GM12878 (cell line): Measurements from ENCODE around the gene NSDHL. TPM values are rescaled to one million over a fixed set of nuclear protein-coding genes. Genes with fewer than 3 reads are reported as not detected.

Experiments used
- ATAC-seq: fragments of 200-7000 bp; cut with Tn5 transposase; 3 replicates; pipeline ENCODE4 v1.9.1; 2020; ENCODE audit warnings: mild to moderate bottlenecking, moderate library complexity
- BruUV-seq: library from RNA; stranded (reverse); fragments of 400-500 nt; replicated peaks from 2 replicates; lab custom pipeline; 2021; lab: Mats Ljungman, UMichigan
- CTCF ChIA-PET: fragments of 300-600 bp; sonication (Branson Sonifier 250); formaldehyde crosslinking; extraction: SDS; loops from one replicate; lab custom pipeline; 2021; ENCODE audit warnings: inconsistent platforms; lab: Yijun Ruan, JAX
- POLR2A ChIA-PET: fragments of 350-600 bp; formaldehyde crosslinking; extraction: SDS; loops from one replicate; lab custom pipeline; 2021; ENCODE audit warnings: inconsistent platforms; lab: Charles Lee
- RAD21 ChIA-PET: fragments of 300-600 bp; sonication (Branson Sonifier 250); formaldehyde crosslinking; loops from one replicate; lab custom pipeline; 2023; ENCODE audit warnings: antibody characterized with exemption; ENCODE audit not compliant: unreplicated experiment; lab: Charles Lee
- SMC1A ChIA-PET: fragments of 300-600 bp; sonication (Branson Sonifier 250); formaldehyde crosslinking; loops from one replicate; lab custom pipeline; 2023; ENCODE audit not compliant: unreplicated experiment, uncharacterized antibody; lab: Charles Lee
- DNase-seq: peaks from one replicate; pipeline ENCODE4 v3.0.0-alpha.2; 2011; ENCODE audit warnings: low read depth, low spot score
- FAIRE-seq: peaks from 3 replicates; lab custom pipeline; 2011; peaks lifted over from hg19 to GRCh38; lab: Jason Lieb, UNC
- H2AFZ ChIP-seq: 2 replicates; pipeline ENCODE4 v1.6.0; 2011; ENCODE audit warnings: low read depth, low read length, control low read depth; ENCODE audit not compliant: control insufficient read depth
- H3K27ac ChIP-seq: 2 replicates; pipeline ENCODE4 v1.5.1; 2011; ENCODE audit warnings: control low read depth; ENCODE audit not compliant: control insufficient read depth, insufficient read depth
- H3K27me3 ChIP-seq, 2 experiments: replicated peaks in 1 of 2; 2 replicates each; pipeline versions ENCODE4 v1.6.0 to v1.6.1; 2011; ENCODE audit warnings: low read length in 1 of 2; ENCODE audit not compliant: control insufficient read depth in 2 of 2, insufficient read depth in 2 of 2
- H3K36me3 ChIP-seq, 2 experiments: 2 replicates each; pipeline ENCODE4 v1.5.1; 2011; ENCODE audit warnings: low read length in 1 of 2; ENCODE audit not compliant: control insufficient read depth in 2 of 2, insufficient read depth in 2 of 2
- H3K4me1 ChIP-seq: 2 replicates; pipeline ENCODE4 v1.6.1; 2011; ENCODE audit warnings: mild to moderate bottlenecking, low read length, moderate library complexity, mixed read lengths; ENCODE audit not compliant: control insufficient read depth, insufficient read depth
- H3K4me2 ChIP-seq: 2 replicates; pipeline ENCODE4 v1.6.0; 2011; ENCODE audit warnings: control low read depth; ENCODE audit not compliant: control insufficient read depth, insufficient read depth
- H3K4me3 ChIP-seq: fragments of 200-600 bp; sonication (generic); 2 replicates; pipeline ENCODE4 v1.5.1; 2016
- H3K79me2 ChIP-seq: 2 replicates; pipeline ENCODE4 v1.6.0; 2011; ENCODE audit warnings: low read length; ENCODE audit not compliant: control insufficient read depth, insufficient read depth
- H3K9ac ChIP-seq: 2 replicates; pipeline ENCODE4 v1.8.0; 2011; ENCODE audit warnings: low read length, control low read depth, mixed read lengths; ENCODE audit not compliant: control insufficient read depth, insufficient read depth
- H3K9me3 ChIP-seq: replicated peaks from 3 replicates; pipeline ENCODE4 v1.5.1; 2011; ENCODE audit warnings: mild to moderate bottlenecking, low read length; ENCODE audit not compliant: control insufficient read depth, insufficient read depth
- H4K20me1 ChIP-seq: 2 replicates; pipeline ENCODE4 v1.6.0; 2011; ENCODE audit not compliant: control insufficient read depth, insufficient read depth
- BCL11A ChIP-seq: IDR thresholded peaks from 2 replicates; pipeline ENCODE4 v1.6.1; 2011; ENCODE audit warnings: low read depth, low read length
- BRCA1 ChIP-seq: IDR thresholded peaks from 2 replicates; pipeline ENCODE4 v1.6.1; 2011; ENCODE audit warnings: low read depth, low read length, improper control_type of control experiment
- CREB1 ChIP-seq: IDR thresholded peaks from 2 replicates; pipeline ENCODE4 v1.6.1; 2012; ENCODE audit warnings: low read depth, mild to moderate bottlenecking, inconsistent platforms
- EP300 ChIP-seq, 2 experiments: fragments of 150-350 bp in 1 of 2; IDR thresholded peaks; 2 replicates each; pipeline ENCODE4 v1.6.1; 2011 to 2012; ENCODE audit warnings: low read depth in 2 of 2, low read length in 2 of 2, borderline replicate concordance in 1 of 2, improper control_type of control experiment in 1 of 2, inconsistent platforms in 1 of 2; ENCODE audit not compliant: control insufficient read depth in 1 of 2
- IRF4 ChIP-seq: IDR thresholded peaks from 2 replicates; pipeline ENCODE4 v1.6.1; 2011; ENCODE audit warnings: low read depth, low read length
- KAT2A ChIP-seq: conservative IDR thresholded peaks from 2 replicates; pipeline ENCODE4 v1.6.1; 2011; ENCODE audit warnings: low read depth, low read length; ENCODE audit not compliant: control insufficient read depth
- NR2F1 ChIP-seq: fragments of 450-650 bp; conservative IDR thresholded peaks from 2 replicates; pipeline ENCODE4 v1.6.1; 2017; ENCODE audit warnings: mild to moderate bottlenecking
- RUNX3 ChIP-seq: IDR thresholded peaks from 2 replicates; pipeline ENCODE4 v1.6.1; 2012; ENCODE audit warnings: low read length, inconsistent platforms
- SREBF2 ChIP-seq: IDR thresholded peaks from 2 replicates; pipeline ENCODE4 v1.6.1; 2012; ENCODE audit warnings: mild to moderate bottlenecking, low read length
- SUPT20H ChIP-seq: IDR thresholded peaks from 2 replicates; pipeline ENCODE4 v1.6.1; 2011; ENCODE audit warnings: low read depth, mild to moderate bottlenecking, low read length, moderate library complexity, borderline replicate concordance; ENCODE audit not compliant: control insufficient read depth
- TCF7 ChIP-seq: IDR thresholded peaks from 2 replicates; pipeline ENCODE4 v1.6.1; 2014; ENCODE audit warnings: antibody characterized with exemption, borderline replicate concordance
- WGBS: methylation state at CpG from one replicate; pipeline ENCODE4 v1.1.6; 2016; ENCODE audit warnings: low lambda C conversion rate; ENCODE audit not compliant: insufficient replicate concordance, insufficient coverage; ENCODE audit errors: missing lambda C conversion rate; 5-methylcytosine and 5-hydroxymethylcytosine counted together
- in situ Hi-C: fragments of 300-500 bp; cut with MboI; formaldehyde crosslinking; loops from 9 replicates; pipeline ENCODE4 v1.14.3; 2018; ENCODE audit warnings: mixed read lengths
- intact Hi-C: fragments of 100-400 bp; cut with micrococcal nuclease; formaldehyde crosslinking; loops from one replicate; pipeline ENCODE4 v1.14.2; 2022; ENCODE audit not compliant: unreplicated experiment
- polyA plus RNA-seq, 11 experiments: library from polyadenylated mRNA; depleted of rRNA in 4 of 11; unstranded in 6 of 11; stranded (reverse) in 5 of 11; fragments of >200 nt; fragmentation: Nextera tagmentation in 4 of 11; fragmentation: Illumina TruSeq in 1 of 11; extraction: Ambion mirVana in 4 of 11; extraction: Trizol in 1 of 11; gene quantifications; 1 replicate in 1 of 11; 2 replicates in 10 of 11; pipeline versions ENCODE4 v1.2.1 to v1.2.3, GENCODE V29; 2011 to 2016; ENCODE audit warnings: inconsistent platforms in 2 of 11, missing spikeins in 2 of 11, low read depth in 1 of 11
- total RNA-seq, 4 experiments: library from RNA; depleted of rRNA in 3 of 4; stranded (reverse); fragments of >200 nt in 3 of 4; fragmentation: Illumina TruSeq in 1 of 4; extraction: Trizol in 1 of 4; gene quantifications; 2 replicates each; pipeline versions ENCODE4 v1.2.1 to v1.2.3, GENCODE V29; 2013 to 2021
- TF ChIP-seq, protein P1 (sequence below): fragments of 450-650 bp; IDR thresholded peaks from 2 replicates; pipeline ENCODE4 v1.6.1; 2016; ENCODE audit warnings: mild to moderate bottlenecking
- TF ChIP-seq, protein P2 (sequence below): fragments of 450-650 bp; IDR thresholded peaks from 2 replicates; pipeline ENCODE4 v1.6.1; 2017; ENCODE audit warnings: mild to moderate bottlenecking, moderate library complexity
- TF ChIP-seq, protein P3 (sequence below): fragments of 150-350 bp; IDR thresholded peaks from 2 replicates; pipeline ENCODE4 v1.6.1; 2016; ENCODE audit warnings: low read depth, low read length

The NSDHL gene
- total and polyA plus RNA-seq, 10 of the 15 experiments (the other 5 are each of a cell fraction or from before 2014, with no cell fraction given), result 16.9 to 37.1 (median 26.9) TPM

DNA sequence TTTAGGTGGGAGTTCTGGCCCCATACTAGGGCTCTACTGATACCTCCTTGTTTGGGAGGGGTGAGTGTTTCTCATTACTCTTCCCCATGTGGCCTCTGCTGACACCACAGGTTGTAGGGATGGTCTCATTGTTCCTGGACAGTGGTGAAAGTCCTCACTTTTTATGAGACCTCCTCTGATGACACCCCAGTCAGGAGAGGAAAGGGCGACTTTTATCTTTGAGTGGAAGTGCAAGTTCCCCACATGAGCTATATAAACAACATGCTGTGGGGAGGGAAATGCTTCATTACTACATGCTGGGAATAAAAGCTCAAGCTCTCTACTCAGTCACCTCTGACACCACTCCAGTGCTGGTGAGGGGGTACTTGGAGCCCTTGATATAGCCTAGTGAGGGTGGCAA lies 31.9 kb upstream of the NSDHL start:
- SMC1A ChIA-PET, result interaction anchor here (1.2 kb wide), 1 partner anchor 19 kb away, joined by 3 read pairs; no protein-coding TSS in a partner anchor

More for the DNA sequence above, 31.9 kb upstream of the NSDHL start:
- FAIRE-seq (no peak), DNase-seq (no peak)
- no TSS peak for BruUV-seq
- H3K27me3 ChIP-seq, result no peaks in the 10 kb centered on the region
- no peak overlapping the region for H3K4me2 ChIP-seq
- WGBS, result 33% methylated on average over 1 of the region's 1 CpG
- no peak overlapping the region for H2AFZ ChIP-seq
- no peak overlapping the region for H3K4me3 ChIP-seq
- no peaks in the 10 kb centered on the region for H3K79me2 ChIP-seq
- H3K36me3 ChIP-seq, result no peaks in the 10 kb centered on the region
- no peaks in the 10 kb centered on the region for H3K4me1 ChIP-seq
- POLR2A ChIA-PET, result no interaction called here
- no peak for TF ChIP-seq BRCA1
- no peak for TF ChIP-seq SREBF2
- TF ChIP-seq, protein P1, sequence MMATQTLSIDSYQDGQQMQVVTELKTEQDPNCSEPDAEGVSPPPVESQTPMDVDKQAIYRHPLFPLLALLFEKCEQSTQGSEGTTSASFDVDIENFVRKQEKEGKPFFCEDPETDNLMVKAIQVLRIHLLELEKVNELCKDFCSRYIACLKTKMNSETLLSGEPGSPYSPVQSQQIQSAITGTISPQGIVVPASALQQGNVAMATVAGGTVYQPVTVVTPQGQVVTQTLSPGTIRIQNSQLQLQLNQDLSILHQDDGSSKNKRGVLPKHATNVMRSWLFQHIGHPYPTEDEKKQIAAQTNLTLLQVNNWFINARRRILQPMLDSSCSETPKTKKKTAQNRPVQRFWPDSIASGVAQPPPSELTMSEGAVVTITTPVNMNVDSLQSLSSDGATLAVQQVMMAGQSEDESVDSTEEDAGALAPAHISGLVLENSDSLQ, result no peak
- no peak for TF ChIP-seq BCL11A
- no peak for TF ChIP-seq EP300 (IDR thresholded peaks at IDR 0.05; ENCODE audit: borderline replicate concordance in 1 of 2, control insufficient read depth in 1 of 2, low read depth in 2 of 2, low read length in 2 of 2)
- TF ChIP-seq, protein P2, sequence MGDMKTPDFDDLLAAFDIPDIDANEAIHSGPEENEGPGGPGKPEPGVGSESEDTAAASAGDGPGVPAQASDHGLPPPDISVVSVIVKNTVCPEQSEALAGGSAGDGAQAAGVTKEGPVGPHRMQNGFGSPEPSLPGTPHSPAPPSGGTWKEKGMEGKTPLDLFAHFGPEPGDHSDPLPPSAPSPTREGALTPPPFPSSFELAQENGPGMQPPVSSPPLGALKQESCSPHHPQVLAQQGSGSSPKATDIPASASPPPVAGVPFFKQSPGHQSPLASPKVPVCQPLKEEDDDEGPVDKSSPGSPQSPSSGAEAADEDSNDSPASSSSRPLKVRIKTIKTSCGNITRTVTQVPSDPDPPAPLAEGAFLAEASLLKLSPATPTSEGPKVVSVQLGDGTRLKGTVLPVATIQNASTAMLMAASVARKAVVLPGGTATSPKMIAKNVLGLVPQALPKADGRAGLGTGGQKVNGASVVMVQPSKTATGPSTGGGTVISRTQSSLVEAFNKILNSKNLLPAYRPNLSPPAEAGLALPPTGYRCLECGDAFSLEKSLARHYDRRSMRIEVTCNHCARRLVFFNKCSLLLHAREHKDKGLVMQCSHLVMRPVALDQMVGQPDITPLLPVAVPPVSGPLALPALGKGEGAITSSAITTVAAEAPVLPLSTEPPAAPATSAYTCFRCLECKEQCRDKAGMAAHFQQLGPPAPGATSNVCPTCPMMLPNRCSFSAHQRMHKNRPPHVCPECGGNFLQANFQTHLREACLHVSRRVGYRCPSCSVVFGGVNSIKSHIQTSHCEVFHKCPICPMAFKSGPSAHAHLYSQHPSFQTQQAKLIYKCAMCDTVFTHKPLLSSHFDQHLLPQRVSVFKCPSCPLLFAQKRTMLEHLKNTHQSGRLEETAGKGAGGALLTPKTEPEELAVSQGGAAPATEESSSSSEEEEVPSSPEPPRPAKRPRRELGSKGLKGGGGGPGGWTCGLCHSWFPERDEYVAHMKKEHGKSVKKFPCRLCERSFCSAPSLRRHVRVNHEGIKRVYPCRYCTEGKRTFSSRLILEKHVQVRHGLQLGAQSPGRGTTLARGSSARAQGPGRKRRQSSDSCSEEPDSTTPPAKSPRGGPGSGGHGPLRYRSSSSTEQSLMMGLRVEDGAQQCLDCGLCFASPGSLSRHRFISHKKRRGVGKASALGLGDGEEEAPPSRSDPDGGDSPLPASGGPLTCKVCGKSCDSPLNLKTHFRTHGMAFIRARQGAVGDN, result no peak
- no peak for TF ChIP-seq RUNX3
- no peak for TF ChIP-seq NR2F1
- TF ChIP-seq, protein P3, sequence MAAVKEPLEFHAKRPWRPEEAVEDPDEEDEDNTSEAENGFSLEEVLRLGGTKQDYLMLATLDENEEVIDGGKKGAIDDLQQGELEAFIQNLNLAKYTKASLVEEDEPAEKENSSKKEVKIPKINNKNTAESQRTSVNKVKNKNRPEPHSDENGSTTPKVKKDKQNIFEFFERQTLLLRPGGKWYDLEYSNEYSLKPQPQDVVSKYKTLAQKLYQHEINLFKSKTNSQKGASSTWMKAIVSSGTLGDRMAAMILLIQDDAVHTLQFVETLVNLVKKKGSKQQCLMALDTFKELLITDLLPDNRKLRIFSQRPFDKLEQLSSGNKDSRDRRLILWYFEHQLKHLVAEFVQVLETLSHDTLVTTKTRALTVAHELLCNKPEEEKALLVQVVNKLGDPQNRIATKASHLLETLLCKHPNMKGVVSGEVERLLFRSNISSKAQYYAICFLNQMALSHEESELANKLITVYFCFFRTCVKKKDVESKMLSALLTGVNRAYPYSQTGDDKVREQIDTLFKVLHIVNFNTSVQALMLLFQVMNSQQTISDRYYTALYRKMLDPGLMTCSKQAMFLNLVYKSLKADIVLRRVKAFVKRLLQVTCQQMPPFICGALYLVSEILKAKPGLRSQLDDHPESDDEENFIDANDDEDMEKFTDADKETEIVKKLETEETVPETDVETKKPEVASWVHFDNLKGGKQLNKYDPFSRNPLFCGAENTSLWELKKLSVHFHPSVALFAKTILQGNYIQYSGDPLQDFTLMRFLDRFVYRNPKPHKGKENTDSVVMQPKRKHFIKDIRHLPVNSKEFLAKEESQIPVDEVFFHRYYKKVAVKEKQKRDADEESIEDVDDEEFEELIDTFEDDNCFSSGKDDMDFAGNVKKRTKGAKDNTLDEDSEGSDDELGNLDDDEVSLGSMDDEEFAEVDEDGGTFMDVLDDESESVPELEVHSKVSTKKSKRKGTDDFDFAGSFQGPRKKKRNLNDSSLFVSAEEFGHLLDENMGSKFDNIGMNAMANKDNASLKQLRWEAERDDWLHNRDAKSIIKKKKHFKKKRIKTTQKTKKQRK, result no peak
- TF ChIP-seq IRF4, result no peak
- TF ChIP-seq KAT2A, result no peak
- TF ChIP-seq SUPT20H, result no peak
- no peak for TF ChIP-seq CREB1
- no peak for TF ChIP-seq TCF7
- TF ChIP-seq, all 136 proteins: peak for 0
- in situ Hi-C loops, result no loop called here
- intact Hi-C loops, result no loop called here
- Histone ChIP-seq H3K9me3 (no peaks in the 10 kb centered on the region), H3K9ac (no peak overlapping the region), H3K27ac (no peak overlapping the region), H4K20me1 (no peaks in the 10 kb centered on the region)
- RAD21 ChIA-PET, result no interaction called here
- CTCF ChIA-PET, result interaction anchor here (1.0 kb wide), 1 partner anchor 15 kb away, joined by 3 read pairs; no protein-coding TSS in a partner anchor
- no peak for ATAC-seq
